ENCODE data around the gene PPP1R2C.

Gene PPP1R2C

GRCh38 chrX:42772874-42773273 lies 5.1 kb downstream of the PPP1R2C start:
- no peak for TF ChIP-seq JUND (IDR thresholded peaks at IDR 0.05; ENCODE audit: low read depth)

GRCh38 chrX:42771506-42772335 lies 6.2 kb downstream of the PPP1R2C start:
- in situ Hi-C loops (cut with HindIII; ENCODE audit: low pct_unique_long_range_greater_than_20kb, low sequenced_read_pairs), result no loop called here
- DNase-seq (ENCODE audit: low read depth in 1 of 2, low spot score in 1 of 2), result no peak
- TF ChIP-seq JUND (IDR thresholded peaks at IDR 0.05; ENCODE audit: low read depth), result no peak

More at GRCh38 chrX:42772874-42773273, 5.1 kb downstream of the PPP1R2C start:
- DNase-seq (ENCODE audit: low read depth in 1 of 2, low spot score in 1 of 2), result no peak
- in situ Hi-C loops (cut with HindIII; ENCODE audit: low pct_unique_long_range_greater_than_20kb, low sequenced_read_pairs), result no loop called here

DNA sequence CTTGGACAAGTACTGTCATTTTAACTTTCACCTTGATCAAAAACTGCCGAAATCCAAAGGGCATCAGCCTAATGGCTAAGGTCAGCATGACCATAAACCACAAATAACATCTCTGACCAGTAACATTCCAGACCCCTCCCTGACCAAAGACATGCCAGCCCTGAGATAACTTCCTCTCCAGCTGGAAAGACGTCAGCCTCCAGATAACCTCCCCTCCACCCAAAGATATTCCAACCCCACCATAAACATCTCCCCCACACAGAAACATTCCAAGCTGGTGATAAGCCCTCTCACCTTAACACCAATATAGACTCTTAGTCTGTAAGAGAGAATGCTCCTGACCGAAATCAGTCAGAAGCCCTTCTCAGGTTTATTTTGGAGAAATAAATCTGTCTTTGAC lies 7.4 kb downstream of the PPP1R2C start:
- in situ Hi-C loops (cut with HindIII; ENCODE audit: low pct_unique_long_range_greater_than_20kb, low sequenced_read_pairs), result no loop called here
- no peak for TF ChIP-seq JUND (IDR thresholded peaks at IDR 0.05; ENCODE audit: low read depth)
- DNase-seq (ENCODE audit: low read depth in 1 of 2, low spot score in 1 of 2), result no peak

DNA sequence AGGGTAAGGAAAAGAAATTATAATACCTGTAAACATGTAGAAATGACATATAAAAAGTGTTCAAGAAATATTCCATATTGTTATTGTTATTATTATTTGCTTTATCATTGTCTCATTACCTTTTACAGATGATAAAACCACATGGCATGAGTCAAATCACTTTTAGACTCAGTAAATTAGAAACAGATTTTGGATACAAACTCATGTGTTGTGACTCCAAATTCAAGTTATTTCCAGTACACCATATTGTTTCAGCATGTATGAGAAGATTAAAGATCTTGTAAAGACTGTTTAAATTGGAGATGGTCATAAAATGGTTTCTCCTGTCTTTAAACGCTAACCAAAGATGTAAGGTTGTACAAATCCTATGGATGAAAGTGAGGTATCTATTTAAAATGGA lies 18.1 kb downstream of the PPP1R2C start:
- no peak for TF ChIP-seq JUND (IDR thresholded peaks at IDR 0.05; ENCODE audit: low read depth)
- no peak for DNase-seq (ENCODE audit: low read depth in 1 of 2, low spot score in 1 of 2)
- in situ Hi-C loops (cut with HindIII; ENCODE audit: low pct_unique_long_range_greater_than_20kb, low sequenced_read_pairs), result no loop called here

DNA sequence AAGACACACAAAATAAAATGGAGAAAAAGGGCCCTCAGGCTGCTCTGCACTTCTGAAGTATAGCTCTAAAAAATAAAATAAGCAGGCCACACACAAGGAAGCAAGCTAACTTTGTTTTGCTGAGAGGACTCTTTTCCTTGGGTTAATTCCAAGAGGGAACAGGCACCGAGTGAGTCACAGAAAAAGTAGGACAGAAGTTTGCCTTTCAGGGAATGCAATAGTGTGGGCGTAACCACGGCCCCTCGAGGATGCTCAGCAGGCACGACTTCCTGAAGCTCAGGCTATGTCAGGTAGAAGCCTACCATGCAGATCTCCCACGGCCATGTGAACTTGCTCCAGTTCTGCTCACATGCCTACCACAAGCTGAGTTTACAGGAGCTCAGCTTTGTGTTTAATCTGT lies 22.1 kb downstream of the PPP1R2C start:
- DNase-seq (ENCODE audit: low read depth in 1 of 2, low spot score in 1 of 2), result no peak
- TF ChIP-seq JUND (IDR thresholded peaks at IDR 0.05; ENCODE audit: low read depth), result no peak
- in situ Hi-C loops (cut with HindIII; ENCODE audit: low pct_unique_long_range_greater_than_20kb, low sequenced_read_pairs), result no loop called here

DNA sequence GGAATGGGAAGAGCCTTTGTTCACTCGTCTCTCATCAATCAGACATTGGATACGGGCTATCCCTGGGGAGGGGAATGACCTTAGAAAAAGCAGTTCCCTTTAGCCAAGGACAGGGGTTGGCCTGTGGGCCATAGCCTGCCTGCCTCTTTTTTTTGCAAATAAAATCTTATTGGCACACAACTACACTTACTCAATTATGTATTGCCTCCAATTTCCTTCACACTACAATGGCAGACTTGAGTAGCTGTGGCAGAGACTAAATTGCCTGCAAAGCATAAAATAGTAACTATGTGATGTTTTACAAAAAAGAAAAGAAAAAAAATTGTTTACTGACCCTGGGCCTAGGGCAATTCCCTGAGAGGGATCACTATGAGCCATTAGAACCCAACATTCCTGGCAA lies 23.4 kb downstream of the PPP1R2C start:
- no peak for DNase-seq (ENCODE audit: low read depth in 1 of 2, low spot score in 1 of 2)
- in situ Hi-C loops (cut with HindIII; ENCODE audit: low pct_unique_long_range_greater_than_20kb, low sequenced_read_pairs), result no loop called here
- no peak for TF ChIP-seq JUND (IDR thresholded peaks at IDR 0.05; ENCODE audit: low read depth)

DNA sequence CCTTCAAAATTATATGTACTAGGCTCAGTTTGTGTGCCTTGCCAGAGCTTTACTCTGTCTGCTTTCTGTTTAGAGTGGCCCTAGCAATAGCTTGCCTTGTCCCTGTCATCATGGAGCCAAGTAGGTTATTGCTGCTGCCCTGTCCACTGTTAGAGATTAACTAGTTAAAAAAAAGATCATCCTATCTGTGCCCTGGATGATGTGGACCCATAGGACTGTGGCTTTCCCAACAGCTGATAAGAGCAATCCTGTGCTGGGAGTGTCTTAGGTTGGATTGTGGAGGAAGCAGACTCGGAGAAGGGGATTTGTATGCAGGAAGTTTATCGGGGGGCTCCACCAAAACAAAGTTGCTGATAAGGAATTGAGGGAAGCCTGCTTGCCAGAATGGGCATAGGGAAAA lies 23.8 kb downstream of the PPP1R2C start:
- DNase-seq (ENCODE audit: low read depth in 1 of 2, low spot score in 1 of 2), result no peak
- TF ChIP-seq JUND (IDR thresholded peaks at IDR 0.05; ENCODE audit: low read depth), result no peak
- in situ Hi-C loops (cut with HindIII; ENCODE audit: low pct_unique_long_range_greater_than_20kb, low sequenced_read_pairs), result no loop called here

DNA sequence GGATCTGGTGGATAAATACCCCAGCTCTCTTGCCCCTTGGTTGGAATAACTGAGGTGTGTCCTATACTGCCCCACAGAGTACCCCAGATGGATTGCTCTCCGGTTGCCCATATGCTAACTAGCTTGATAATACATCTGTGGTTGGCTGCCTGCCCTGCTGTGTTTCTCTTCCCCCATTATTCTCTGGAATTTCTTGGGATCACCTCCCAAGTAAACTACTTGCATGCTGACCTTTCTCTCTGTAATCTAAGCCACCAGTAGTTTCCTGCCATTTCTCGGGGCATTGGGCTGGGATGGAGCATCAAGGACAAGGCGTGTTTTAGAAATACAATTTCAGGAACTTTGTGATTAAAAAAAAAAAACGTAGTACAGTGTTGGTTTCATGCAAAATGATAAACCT lies 25.2 kb downstream of the PPP1R2C start:
- in situ Hi-C loops (cut with HindIII; ENCODE audit: low pct_unique_long_range_greater_than_20kb, low sequenced_read_pairs), result no loop called here
- no peak for TF ChIP-seq JUND (IDR thresholded peaks at IDR 0.05; ENCODE audit: low read depth)
- no peak for DNase-seq (ENCODE audit: low read depth in 1 of 2, low spot score in 1 of 2)

DNA sequence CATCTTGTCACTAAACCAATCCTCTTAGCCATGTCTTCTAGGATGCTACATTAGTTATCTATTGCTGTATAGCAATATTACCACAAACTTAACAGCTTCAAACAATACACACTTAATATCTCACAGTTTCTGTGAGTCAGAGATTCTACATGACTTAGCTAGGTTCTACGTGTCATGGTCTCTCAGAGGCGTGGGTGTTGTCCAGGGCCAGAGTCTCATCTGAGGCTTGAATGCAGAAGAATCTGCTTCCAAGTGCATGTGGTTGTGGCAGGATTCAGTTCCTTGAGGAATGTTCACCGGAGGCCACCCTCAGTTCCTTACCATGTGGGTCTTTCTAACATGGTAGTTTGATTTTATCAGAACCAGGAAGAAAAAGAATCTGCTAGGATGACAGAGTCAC lies 26.4 kb downstream of the PPP1R2C start:
- no peak for DNase-seq (ENCODE audit: low read depth in 1 of 2, low spot score in 1 of 2)
- in situ Hi-C loops (cut with HindIII; ENCODE audit: low pct_unique_long_range_greater_than_20kb, low sequenced_read_pairs), result no loop called here
- TF ChIP-seq JUND (IDR thresholded peaks at IDR 0.05; ENCODE audit: low read depth), result no peak

- no peak for TF ChIP-seq JUND (IDR thresholded peaks at IDR 0.05; ENCODE audit: low read depth)
- no peak for DNase-seq (ENCODE audit: low read depth in 1 of 2, low spot score in 1 of 2)
- in situ Hi-C loops (cut with HindIII; ENCODE audit: low pct_unique_long_range_greater_than_20kb, low sequenced_read_pairs), result no loop called here
Observed at GRCh38 chrX:42748067-42748850, 29.7 kb downstream of the PPP1R2C start.

GRCh38 chrX:42746606-42747005 lies 31.4 kb downstream of the PPP1R2C start:
- TF ChIP-seq JUND (IDR thresholded peaks at IDR 0.05; ENCODE audit: low read depth), result no peak
- DNase-seq (ENCODE audit: low read depth in 1 of 2, low spot score in 1 of 2), result no peak
- in situ Hi-C loops (cut with HindIII; ENCODE audit: low pct_unique_long_range_greater_than_20kb, low sequenced_read_pairs), result no loop called here

DNA sequence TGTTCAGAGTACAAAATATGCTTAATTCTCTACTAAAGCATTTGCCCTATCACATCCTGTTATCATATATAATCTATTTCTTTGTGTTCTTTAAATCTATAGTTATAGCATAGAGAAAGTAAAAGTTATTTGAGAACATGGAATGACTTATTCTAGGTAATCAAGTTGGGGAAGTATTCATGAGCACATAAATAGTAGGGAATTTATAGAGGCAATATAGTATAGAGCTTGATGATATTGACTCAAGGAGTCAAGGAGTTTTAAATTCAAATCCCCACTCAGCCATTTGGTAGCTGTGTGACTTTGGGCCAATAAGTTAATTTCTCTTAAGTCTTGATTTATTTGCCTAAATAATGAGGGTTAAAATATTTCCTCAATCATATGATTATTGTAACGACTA lies 37.5 kb downstream of the PPP1R2C start:
- no peak for TF ChIP-seq JUND (IDR thresholded peaks at IDR 0.05; ENCODE audit: low read depth)
- DNase-seq (ENCODE audit: low read depth in 1 of 2, low spot score in 1 of 2), result no peak
- in situ Hi-C loops (cut with HindIII; ENCODE audit: low pct_unique_long_range_greater_than_20kb, low sequenced_read_pairs), result no loop called here

DNA sequence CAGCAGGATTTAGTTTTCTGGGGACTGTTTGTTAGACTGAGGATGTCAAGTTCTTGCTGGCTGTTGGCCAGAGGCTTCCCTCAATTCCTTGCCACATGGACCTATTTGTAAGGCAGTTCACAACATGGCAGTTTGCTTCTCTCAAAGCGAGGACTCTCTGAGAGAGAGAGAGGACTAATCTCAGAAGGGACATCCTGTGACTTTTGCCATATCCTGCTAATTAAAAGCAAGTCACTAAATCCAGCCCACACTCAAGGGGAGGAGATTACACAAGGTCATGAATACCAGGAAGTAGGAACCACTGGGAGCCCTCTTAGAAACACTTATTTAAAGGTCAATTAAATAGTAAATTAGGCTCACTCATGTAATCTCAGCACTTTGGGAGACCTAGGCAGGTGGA lies 38.2 kb downstream of the PPP1R2C start:
- in situ Hi-C loops (cut with HindIII; ENCODE audit: low pct_unique_long_range_greater_than_20kb, low sequenced_read_pairs), result no loop called here
- TF ChIP-seq JUND (IDR thresholded peaks at IDR 0.05; ENCODE audit: low read depth), result no peak
- no peak for DNase-seq (ENCODE audit: low read depth in 1 of 2, low spot score in 1 of 2)

Measured in T47D (cell line).